PC-9 (cell line): ENCODE data around the gene NOS1.

Experiments used
- EZH2 ChIP-seq: fragments of 200-600 bp; sonication (generic); IDR thresholded peaks from 2 replicates; pipeline ENCODE4 v1.8.0; 2017; ENCODE audit warnings: antibody characterized with exemption, low read depth
- TF ChIP-seq, protein P1 (sequence below): fragments of 200-600 bp; sonication (generic); conservative IDR thresholded peaks from 2 replicates; pipeline ENCODE4 v1.6.1; 2017; ENCODE audit warnings: mixed run types, antibody characterized with exemption, mild to moderate bottlenecking, moderate library complexity

DNA sequence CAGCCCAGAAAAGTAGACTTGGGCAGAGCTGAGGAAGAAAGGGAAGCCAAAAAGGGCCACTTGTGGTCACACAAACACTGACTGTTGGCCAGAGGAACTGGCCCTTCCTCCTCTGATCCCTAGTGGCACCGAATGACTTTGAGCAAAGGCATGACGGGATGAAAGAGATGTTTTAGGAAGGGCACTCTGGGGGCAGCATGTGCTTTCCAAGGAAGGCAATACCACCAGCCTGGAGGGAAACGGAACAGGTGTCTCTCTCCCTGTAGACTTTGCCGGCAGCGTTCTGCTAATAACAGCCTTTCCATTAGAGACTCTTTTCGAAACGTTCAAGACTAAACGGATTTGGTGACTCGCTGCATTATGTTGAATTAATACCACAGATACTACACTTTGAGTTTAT lies 158.9 kb downstream of the NOS1 start:
- TF ChIP-seq, protein P1, sequence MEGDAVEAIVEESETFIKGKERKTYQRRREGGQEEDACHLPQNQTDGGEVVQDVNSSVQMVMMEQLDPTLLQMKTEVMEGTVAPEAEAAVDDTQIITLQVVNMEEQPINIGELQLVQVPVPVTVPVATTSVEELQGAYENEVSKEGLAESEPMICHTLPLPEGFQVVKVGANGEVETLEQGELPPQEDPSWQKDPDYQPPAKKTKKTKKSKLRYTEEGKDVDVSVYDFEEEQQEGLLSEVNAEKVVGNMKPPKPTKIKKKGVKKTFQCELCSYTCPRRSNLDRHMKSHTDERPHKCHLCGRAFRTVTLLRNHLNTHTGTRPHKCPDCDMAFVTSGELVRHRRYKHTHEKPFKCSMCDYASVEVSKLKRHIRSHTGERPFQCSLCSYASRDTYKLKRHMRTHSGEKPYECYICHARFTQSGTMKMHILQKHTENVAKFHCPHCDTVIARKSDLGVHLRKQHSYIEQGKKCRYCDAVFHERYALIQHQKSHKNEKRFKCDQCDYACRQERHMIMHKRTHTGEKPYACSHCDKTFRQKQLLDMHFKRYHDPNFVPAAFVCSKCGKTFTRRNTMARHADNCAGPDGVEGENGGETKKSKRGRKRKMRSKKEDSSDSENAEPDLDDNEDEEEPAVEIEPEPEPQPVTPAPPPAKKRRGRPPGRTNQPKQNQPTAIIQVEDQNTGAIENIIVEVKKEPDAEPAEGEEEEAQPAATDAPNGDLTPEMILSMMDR: no peak
- no peak for TF ChIP-seq EZH2
